Gastrocnemius medialis (tissue), 4 donors: Measurements from ENCODE around the gene VPS26A. TPM values are rescaled to one million over a fixed set of nuclear protein-coding genes. Genes with fewer than 3 reads are reported as not detected.

Experiments used
- ATAC-seq, 2 donors: fragments of 150-250 bp; one replicate each; pipeline ENCODE4 v1.9.1; 2016
- DNase-seq, 2 donors: peaks; one replicate each; pipeline ENCODE4 v3.0.0-alpha.2; 2019
- H3K27ac ChIP-seq, 4 donors: fragments of 200-600 bp; sonication (generic); 1 replicate in 1 of 4; 2 replicates in 3 of 4; pipeline ENCODE4 v1.5.1; 2016 to 2018; ENCODE audit warnings: mild to moderate bottlenecking in 2 of 4, moderate library complexity in 1 of 4
- H3K27me3 ChIP-seq, 3 donors: fragments of 200-600 bp; sonication (generic) in 2 of 3; 1 replicate in 1 of 3; 2 replicates in 2 of 3; pipeline versions ENCODE4 v1.5.1 to v1.6.0; 2016 to 2019; ENCODE audit warnings: mild to moderate bottlenecking in 1 of 3, moderate library complexity in 1 of 3
- H3K36me3 ChIP-seq, 2 donors: fragments of 200-600 bp; sonication (generic) in 1 of 2; one replicate each; pipeline ENCODE4 v1.5.1; 2017 to 2018
- H3K4me1 ChIP-seq, 2 donors: fragments of 200-600 bp; sonication (generic) in 1 of 2; one replicate each; pipeline ENCODE4 v1.5.1; 2016 to 2017; ENCODE audit warnings: mild to moderate bottlenecking in 2 of 2
- H3K4me3 ChIP-seq, 4 donors: fragments of 200-600 bp; sonication (generic) in 3 of 4; 1 replicate in 1 of 4; 2 replicates in 3 of 4; pipeline ENCODE4 v1.5.1; 2016 to 2019; ENCODE audit warnings: mild to moderate bottlenecking in 2 of 4
- H3K9me3 ChIP-seq, 3 donors: fragments of 200-600 bp; sonication (generic) in 2 of 3; 1 replicate in 1 of 3; 2 replicates in 2 of 3; pipeline ENCODE4 v1.5.1; 2016 to 2019
- CTCF ChIP-seq, 5 experiments: fragments of 450-650 bp in 3 of 5; fragments of 200-600 bp in 2 of 5; sonication (generic) in 2 of 5; IDR thresholded peaks in 4 of 5; conservative IDR thresholded peaks in 1 of 5; 1 replicate in 4 of 5; 2 replicates in 1 of 5; pipeline ENCODE4 v1.5.1; 2016 to 2019; ENCODE audit warnings: antibody characterized with exemption in 5 of 5, mild to moderate bottlenecking in 3 of 5, moderate library complexity in 3 of 5
- POLR2A ChIP-seq, 2 donors: fragments of 450-650 bp; IDR thresholded peaks; one replicate each; pipeline ENCODE4 v1.6.1; 2017; ENCODE audit warnings: antibody characterized with exemption in 2 of 2, mild to moderate bottlenecking in 2 of 2, moderate library complexity in 2 of 2
- in situ Hi-C, 4 donors: fragments of 200-750 bp; cut with MboI; loops; one replicate each; pipeline versions ENCODE4 v1.15.0 to v1.8.0; 2017; ENCODE audit warnings: low sequenced_read_pairs in 4 of 4
- intact Hi-C: fragments of 100-400 bp; cut with DNase I; formaldehyde crosslinking; loops from one replicate; pipeline ENCODE4 v1.15.1; 2023; ENCODE audit warnings: low total_unique reads
- total RNA-seq, 4 donors: library from RNA; depleted of rRNA; stranded (reverse); fragments of >200 nt; gene quantifications; one replicate each; pipeline versions ENCODE4 v1.1.0 to v1.2.3, GENCODE V29; 2016

The VPS26A gene
- total RNA-seq, 4 donors from 2014 or later = 21.0 to 31.1 (median 25.4) TPM

- H3K36me3 ChIP-seq = peaks cover 0 to 34% of the 10 kb centered on the region in 2 donors
- intact Hi-C loops = no loop called here
- ATAC-seq (no peak), DNase-seq (no peak)
- no peaks in the 10 kb centered on the region for H3K27me3 ChIP-seq
- no peak for TF ChIP-seq CTCF (IDR thresholded peaks at IDR 0.05 in 4 of 5, conservative IDR thresholded peaks at IDR 0.05 in 1 of 5)
- TF ChIP-seq POLR2A (IDR thresholded peaks at IDR 0.05) = no peak
- no peak overlapping the region for H3K27ac ChIP-seq
- peaks cover 19 to 26% of the 10 kb centered on the region in 2 donors for H3K4me1 ChIP-seq
- in situ Hi-C loops = loop anchor here in 2 of 4 donors (10.0 to 25.0 kb wide), 2 partner anchors 202 to 424 kb away; partner anchors contain the start of gene KIFBP (in 1 of the 2)
- no peak overlapping the region for H3K4me3 ChIP-seq
- H3K9me3 ChIP-seq = no peaks in the 10 kb centered on the region
These were observed 62.5 kb downstream of the VPS26A start for GRCh38 chr10:69186524-69186923.

GRCh38 chr10:69201045-69201444 is 77.1 kb downstream of the VPS26A start:
- no peaks in the 10 kb centered on the region for H3K4me1 ChIP-seq
- H3K36me3 ChIP-seq = peaks cover 0 to 86% of the 10 kb centered on the region in 2 donors

GRCh38 chr10:69202332-69202731 is 78.4 kb downstream of the VPS26A start:
- Histone ChIP-seq H3K9me3 (no peaks in the 10 kb centered on the region), H3K27me3 (no peaks in the 10 kb centered on the region), H3K36me3 (peaks cover 0 to 86% of the 10 kb centered on the region in 2 donors), H3K4me1 (no peaks in the 10 kb centered on the region), H3K4me3 (no peak overlapping the region), H3K27ac (no peak overlapping the region)
- intact Hi-C loops = no loop called here
- ATAC-seq (no peak), DNase-seq (no peak)
- TF ChIP-seq CTCF (IDR thresholded peaks at IDR 0.05 in 4 of 5, conservative IDR thresholded peaks at IDR 0.05 in 1 of 5) (no peak), POLR2A (IDR thresholded peaks at IDR 0.05) (no peak)
- in situ Hi-C loops = no loop called here

More at GRCh38 chr10:69201045-69201444, 77.1 kb downstream of the VPS26A start:
- no peaks in the 10 kb centered on the region for H3K9me3 ChIP-seq
- in situ Hi-C loops (no loop called here), intact Hi-C loops (no loop called here)
- no peak for TF ChIP-seq POLR2A (IDR thresholded peaks at IDR 0.05)
- TF ChIP-seq CTCF (IDR thresholded peaks at IDR 0.05 in 4 of 5, conservative IDR thresholded peaks at IDR 0.05 in 1 of 5) = no peak
- no peak overlapping the region for H3K27ac ChIP-seq
- no peak overlapping the region for H3K4me3 ChIP-seq
- DNase-seq (no peak), ATAC-seq (no peak)
- no peaks in the 10 kb centered on the region for H3K27me3 ChIP-seq

- Histone ChIP-seq H3K27me3 (no peaks in the 10 kb centered on the region), H3K27ac (no peak overlapping the region), H3K4me1 (peaks cover 0 to 4% of the 10 kb centered on the region in 2 donors), H3K9me3 (no peaks in the 10 kb centered on the region), H3K4me3 (no peak overlapping the region), H3K36me3 (peaks cover 3 to 54% of the 10 kb centered on the region in 2 donors)
- intact Hi-C loops = no loop called here
- TF ChIP-seq CTCF (IDR thresholded peaks at IDR 0.05 in 4 of 5, conservative IDR thresholded peaks at IDR 0.05 in 1 of 5) = no peak
- no peak for TF ChIP-seq POLR2A (IDR thresholded peaks at IDR 0.05)
- in situ Hi-C loops = no loop called here
- DNase-seq (no peak), ATAC-seq (no peak)
These were observed 84.8 kb downstream of the VPS26A start for GRCh38 chr10:69208761-69209160.
